GM21447 (cell line): ENCODE measurements around the gene PPP1R9A.

Experiments used
- ATAC-seq: cut with Tn5 transposase; IDR thresholded peaks from one replicate; pipeline ENCODE4 v1.9.1; 2021; ENCODE audit not compliant: unreplicated experiment

Gene PPP1R9A

GRCh38 chr7:94907026-94907810, at the start of gene PPP1R9A:
Gene PPP1R9A, plus strand, starts transcription at chr7:94907594. Its CDS starts 2,520 bp downstream, at chr7:94910114.
- ATAC-seq: no peak

DNA sequence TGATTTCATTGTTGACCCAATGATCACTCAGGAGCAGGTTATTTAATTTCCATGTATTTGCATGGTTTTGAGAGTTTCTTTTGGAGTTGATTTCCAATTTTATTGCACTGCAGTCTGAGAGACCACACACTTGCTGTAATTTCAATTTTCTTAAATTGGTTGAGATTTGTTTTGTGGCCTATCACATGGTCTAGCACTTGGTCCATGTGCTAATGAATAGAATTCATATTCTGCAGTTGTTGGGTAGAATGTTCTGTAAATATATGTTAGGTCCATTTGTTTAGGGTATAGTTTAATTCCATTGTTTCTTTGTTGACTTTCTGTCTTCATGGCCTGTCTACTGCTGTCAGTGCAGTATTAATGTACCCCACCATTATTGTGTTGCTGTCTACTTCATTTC, 36.3 kb upstream of the PPP1R9A start:
- ATAC-seq: no peak

DNA sequence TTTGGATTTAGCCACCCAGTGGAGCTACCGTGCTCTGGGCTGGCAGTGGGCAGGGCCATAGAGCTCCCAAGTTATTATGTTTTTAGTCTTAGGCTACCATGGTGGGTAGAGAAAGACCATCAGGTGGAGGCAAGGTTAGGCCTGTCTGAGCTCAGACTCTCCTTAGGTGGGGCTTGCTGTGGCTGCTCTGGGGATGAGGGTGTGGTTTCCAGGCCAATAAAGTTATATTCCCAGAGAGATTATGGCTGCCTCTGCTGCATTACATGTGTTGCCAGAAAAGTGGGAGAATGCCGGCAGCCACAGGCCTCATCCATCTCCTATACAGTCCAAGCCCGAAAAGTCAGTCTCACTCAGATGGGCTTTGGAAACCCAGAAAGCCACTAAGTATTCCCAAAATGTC, 34.2 kb upstream of the PPP1R9A start:
- no peak for ATAC-seq

DNA sequence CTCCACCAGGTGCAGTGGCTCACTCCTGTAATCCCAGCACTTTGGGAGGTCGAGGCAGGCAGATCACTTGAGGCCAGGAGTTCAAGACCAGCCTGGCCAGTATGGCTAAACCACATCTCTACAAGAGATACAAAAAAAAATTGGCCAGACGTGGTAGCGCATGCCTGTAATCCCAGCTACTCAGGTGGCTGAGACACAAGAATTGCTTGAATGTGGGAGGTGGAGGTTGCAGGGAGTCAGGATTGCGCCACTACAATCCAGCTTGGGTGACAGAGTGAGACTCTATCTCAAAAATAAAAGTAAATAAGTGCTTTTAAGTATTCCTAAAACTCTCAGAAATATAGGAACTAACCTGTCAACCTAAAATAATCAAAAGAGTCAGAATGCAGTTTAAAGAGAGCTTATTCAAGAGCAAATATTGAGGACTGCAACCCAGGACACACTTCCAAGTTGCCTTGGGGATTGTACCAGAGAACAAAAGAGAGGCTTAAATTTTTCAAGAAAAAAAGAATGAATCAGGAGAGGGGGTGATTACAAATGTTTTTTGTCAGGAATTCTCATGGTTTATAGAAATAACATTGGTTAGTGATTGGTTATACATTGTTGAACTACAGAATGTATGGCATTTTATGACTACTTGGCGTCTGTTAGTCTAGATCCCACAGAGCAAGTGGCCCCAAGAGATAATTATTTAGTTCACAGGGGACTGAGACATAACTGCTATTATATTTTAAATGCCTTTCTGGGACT, 33.2 kb upstream of the PPP1R9A start:
- ATAC-seq: no peak

- no peak for ATAC-seq
Measured at GRCh38 chr7:94875201-94875600, 32.2 kb upstream of the PPP1R9A start.

- ATAC-seq: no peak
Measured at GRCh38 chr7:94877731-94878670, 29.4 kb upstream of the PPP1R9A start.

DNA sequence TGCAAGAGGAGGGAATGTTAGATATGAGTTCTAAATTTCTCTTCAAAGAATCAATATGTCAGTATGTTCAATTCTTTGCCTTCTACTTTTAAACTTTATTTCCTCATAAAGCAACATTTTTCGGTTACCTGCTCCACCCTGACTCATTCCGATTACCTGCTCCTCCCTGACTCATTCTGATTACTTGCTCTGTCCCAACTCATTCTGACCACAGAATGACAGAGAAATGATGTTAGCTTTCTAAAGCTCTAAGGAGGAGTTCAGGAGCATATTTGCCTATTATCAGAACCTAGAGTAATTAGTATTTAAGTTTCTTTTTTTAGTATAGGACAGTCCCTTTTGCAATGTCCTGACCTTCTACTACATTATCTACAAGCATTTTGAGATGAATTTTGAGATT, 24.5 kb upstream of the PPP1R9A start:
- no peak for ATAC-seq

GRCh38 chr7:94883616-94884015, 23.8 kb upstream of the PPP1R9A start:
- no peak for ATAC-seq

GRCh38 chr7:94888551-94888950, 18.8 kb upstream of the PPP1R9A start:
- no peak for ATAC-seq

GRCh38 chr7:94888995-94889523, 18.3 kb upstream of the PPP1R9A start:
- no peak for ATAC-seq

- no peak for ATAC-seq
Measured at GRCh38 chr7:94890216-94890615, 17.2 kb upstream of the PPP1R9A start.

- ATAC-seq: no peak
Measured at GRCh38 chr7:94893661-94894060, 13.7 kb upstream of the PPP1R9A start.

DNA sequence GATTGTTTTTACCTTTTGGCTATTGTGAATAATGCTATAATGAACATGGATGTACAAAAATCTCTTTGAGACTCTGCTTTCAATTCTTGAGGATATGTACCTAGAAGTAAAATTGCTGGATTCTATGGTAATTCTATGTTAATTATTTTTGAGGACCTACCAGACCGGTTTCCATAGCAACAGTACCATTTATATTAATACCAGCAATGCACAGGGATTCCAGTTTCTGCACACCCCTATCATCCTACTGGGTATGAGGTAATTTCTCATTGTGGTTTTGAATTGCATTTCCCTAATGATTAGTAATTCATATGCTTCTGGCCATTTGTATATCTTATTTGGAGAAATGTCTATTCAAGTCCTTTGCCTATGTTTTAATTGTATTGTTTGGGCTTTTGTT, 9.9 kb upstream of the PPP1R9A start:
- no peak for ATAC-seq

- no peak for ATAC-seq
Measured at GRCh38 chr7:94898340-94898739, 9.1 kb upstream of the PPP1R9A start.

GRCh38 chr7:94901981-94902380, 5.4 kb upstream of the PPP1R9A start:
- ATAC-seq: no peak

DNA sequence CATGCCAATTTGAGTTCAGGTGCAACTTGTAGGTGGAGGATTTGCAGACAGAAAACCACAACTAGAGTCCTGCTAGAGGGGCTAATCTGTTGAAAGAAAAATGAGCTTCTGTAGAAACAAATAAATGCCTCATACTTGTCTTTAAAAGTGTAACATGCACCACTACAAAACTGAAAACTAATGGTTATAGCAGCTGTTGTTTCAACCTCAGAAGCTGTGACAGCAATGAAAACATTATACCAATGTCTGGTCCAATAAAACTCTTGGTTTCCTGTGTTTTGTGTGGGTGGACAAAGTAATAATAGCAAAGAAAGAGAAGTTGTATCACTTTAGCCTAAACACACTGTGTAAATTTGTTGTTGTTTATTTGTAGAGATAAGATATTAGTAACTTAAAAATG, 3.4 kb upstream of the PPP1R9A start:
- no peak for ATAC-seq

- no peak for ATAC-seq
Measured at GRCh38 chr7:94904982-94905381, 2.4 kb upstream of the PPP1R9A start.

DNA sequence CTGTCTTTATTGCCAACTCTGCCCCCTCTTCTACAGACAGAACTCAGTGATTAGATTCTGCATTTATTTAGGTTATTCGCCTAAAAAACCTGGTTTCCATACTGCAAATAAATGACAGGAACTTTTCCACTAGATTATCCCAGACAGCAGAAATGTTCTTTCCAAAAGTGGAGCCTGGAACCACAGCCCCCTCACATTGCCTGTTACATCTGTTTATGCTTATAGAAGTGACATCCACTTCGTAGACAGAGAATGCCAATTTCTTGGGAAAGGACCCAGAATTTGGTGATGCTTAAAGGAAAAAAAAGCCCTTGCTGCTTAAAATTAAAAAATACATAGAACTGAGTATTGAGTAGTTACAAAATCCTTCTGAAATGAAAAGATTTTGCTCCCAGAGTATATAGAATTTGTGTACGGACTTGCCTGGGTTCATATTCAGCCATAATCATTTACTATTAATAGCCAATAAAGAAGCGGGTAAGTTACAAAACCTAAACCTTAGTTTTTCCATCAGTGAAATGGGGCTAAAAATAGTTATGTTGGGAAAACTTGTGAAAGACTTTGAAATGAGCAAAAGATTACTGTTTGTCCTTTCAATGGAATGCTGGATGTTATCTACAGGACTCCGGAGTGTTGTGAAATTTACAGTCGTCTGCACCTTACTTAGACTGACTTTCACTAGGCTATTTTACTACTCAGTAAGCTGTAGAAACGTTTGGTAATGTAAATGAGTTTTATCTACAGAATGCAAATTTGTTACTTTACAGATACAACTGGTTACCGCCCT, 1.1 kb upstream of the PPP1R9A start:
- no peak for ATAC-seq

GRCh38 chr7:94907811-94908322, 473 bp downstream of the PPP1R9A start:
- ATAC-seq: no peak
